ENCODE results near the gene FLRT2.

FLRT2 gene

DNA sequence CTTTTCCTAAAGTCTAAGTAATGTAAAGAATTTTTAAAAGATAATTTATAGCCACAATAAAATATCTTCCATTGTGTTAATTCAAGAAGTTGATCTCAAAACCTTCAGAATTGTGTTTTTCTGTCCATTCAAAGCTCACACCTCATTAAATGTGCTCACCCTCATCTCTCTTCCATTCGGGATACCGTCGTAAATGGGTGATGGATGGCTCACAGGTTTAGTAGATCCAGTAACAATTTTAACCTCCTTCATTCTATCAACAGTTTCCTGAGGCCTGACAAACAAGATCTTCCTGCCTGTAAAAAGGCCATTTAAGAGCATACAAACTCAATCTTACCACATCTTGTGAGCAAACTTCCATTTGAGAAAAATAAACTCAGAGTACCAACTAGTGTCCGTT, 9.4 kb upstream of the FLRT2 start:
- peaks cover 15% of the 10 kb centered on the region for H3K4me1 ChIP-seq (ENCODE audit: insufficient read depth, low read length)
- no peaks in the 10 kb centered on the region for H3K36me3 ChIP-seq (ENCODE audit: insufficient read depth, low read length)
- no peak overlapping the region for H3K9ac ChIP-seq (ENCODE audit: low read depth, low read length)
- H3K9me3 ChIP-seq (ENCODE audit: control insufficient read depth, insufficient read depth, low read length): no peaks in the 10 kb centered on the region

GRCh38 chr14:85523624-85524023, 6.3 kb upstream of the FLRT2 start:
- Histone ChIP-seq H3K36me3 (ENCODE audit: insufficient read depth, low read length) (no peaks in the 10 kb centered on the region), H3K9ac (ENCODE audit: low read depth, low read length) (no peak overlapping the region), H3K9me3 (ENCODE audit: control insufficient read depth, insufficient read depth, low read length) (no peaks in the 10 kb centered on the region), H3K4me1 (ENCODE audit: insufficient read depth, low read length) (peaks cover 23% of the 10 kb centered on the region)

- Histone ChIP-seq H3K9me3 (ENCODE audit: control insufficient read depth, insufficient read depth, low read length) (no peaks in the 10 kb centered on the region), H3K9ac (ENCODE audit: low read depth, low read length) (no peak overlapping the region), H3K4me1 (ENCODE audit: insufficient read depth, low read length) (peaks cover 20% of the 10 kb centered on the region), H3K36me3 (ENCODE audit: insufficient read depth, low read length) (no peaks in the 10 kb centered on the region)
These were observed 2.9 kb upstream of the FLRT2 start for GRCh38 chr14:85527006-85527405.

DNA sequence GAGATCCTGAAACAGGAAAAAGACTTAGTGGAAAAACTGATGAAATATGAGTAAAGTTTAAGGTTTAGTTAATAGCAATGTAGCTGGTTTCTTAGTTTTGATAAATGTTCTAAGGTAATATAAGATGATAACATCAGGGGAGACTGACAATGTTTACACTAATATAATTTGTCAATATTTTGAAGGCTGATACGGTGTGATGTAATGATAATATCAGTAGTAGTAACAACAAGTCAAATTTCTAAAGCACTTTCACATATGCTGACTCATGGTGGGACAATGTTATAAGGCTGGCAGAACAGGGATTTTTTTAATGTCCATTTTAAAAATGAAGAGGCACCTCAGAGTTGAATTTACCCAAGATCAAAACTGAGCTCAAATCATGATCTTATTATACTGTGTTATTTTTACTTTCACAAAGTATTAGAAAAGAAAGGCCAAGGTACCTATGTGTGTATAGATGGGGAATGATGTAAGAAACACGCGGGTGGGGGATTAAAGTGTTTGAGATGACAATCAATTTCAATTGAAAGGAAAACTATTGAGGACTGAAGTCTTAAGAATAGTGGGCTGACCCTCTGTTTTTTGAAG, 2.4 kb upstream of the FLRT2 start:
- H3K9ac ChIP-seq (ENCODE audit: low read depth, low read length): no peak overlapping the region
- H3K9me3 ChIP-seq (ENCODE audit: control insufficient read depth, insufficient read depth, low read length): no peaks in the 10 kb centered on the region
- no peaks in the 10 kb centered on the region for H3K36me3 ChIP-seq (ENCODE audit: insufficient read depth, low read length)
- H3K4me1 ChIP-seq (ENCODE audit: insufficient read depth, low read length): peaks cover 20% of the 10 kb centered on the region

- no peaks in the 10 kb centered on the region for H3K9me3 ChIP-seq (ENCODE audit: control insufficient read depth, insufficient read depth, low read length)
- H3K36me3 ChIP-seq (ENCODE audit: insufficient read depth, low read length): no peaks in the 10 kb centered on the region
- peaks cover 20% of the 10 kb centered on the region for H3K4me1 ChIP-seq (ENCODE audit: insufficient read depth, low read length)
- H3K9ac ChIP-seq (ENCODE audit: low read depth, low read length): peak overlapping the region; percentile 71
These were observed 1.7 kb upstream of the FLRT2 start for GRCh38 chr14:85528080-85528896.

DNA sequence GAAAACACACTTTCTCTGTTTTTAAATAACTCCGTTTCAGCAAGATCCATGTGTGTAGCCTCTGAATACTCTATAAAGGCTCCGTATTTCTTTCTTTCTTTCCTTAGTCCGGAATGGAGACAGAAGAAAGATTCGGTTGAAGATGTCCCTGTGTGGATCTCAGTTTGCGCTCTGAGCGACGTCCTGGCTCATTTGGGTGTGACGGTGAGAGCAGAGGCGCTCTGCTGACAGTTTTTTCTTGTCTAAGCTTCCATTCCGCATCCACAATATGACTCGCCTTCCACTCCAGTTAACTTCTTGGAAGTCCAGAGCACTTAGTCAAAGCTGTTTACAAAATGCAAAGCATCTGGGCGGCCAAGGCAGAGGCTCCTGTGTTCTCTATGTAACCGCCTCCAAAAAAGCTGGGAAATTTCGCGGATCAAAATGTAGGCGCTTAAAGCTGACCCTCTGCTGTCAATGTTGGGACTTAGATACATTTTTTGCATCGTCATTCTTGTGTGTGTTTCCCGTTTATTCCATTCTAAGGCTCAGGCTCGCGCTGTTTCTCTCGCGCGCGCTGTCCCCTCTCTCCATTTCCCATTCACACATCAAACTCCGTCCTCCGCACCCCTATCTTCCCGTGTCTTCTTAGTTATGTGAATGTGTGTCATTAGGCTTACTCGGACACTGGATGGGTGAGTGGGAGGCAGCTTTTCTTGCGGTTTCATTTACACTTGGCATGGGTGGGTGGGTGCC, 880 bp upstream of the FLRT2 start:
- Histone ChIP-seq H3K4me1 (ENCODE audit: insufficient read depth, low read length) (peaks cover 20% of the 10 kb centered on the region), H3K9ac (ENCODE audit: low read depth, low read length) (peak overlapping the region; percentile 71), H3K9me3 (ENCODE audit: control insufficient read depth, insufficient read depth, low read length) (no peaks in the 10 kb centered on the region), H3K36me3 (ENCODE audit: insufficient read depth, low read length) (no peaks in the 10 kb centered on the region)

DNA sequence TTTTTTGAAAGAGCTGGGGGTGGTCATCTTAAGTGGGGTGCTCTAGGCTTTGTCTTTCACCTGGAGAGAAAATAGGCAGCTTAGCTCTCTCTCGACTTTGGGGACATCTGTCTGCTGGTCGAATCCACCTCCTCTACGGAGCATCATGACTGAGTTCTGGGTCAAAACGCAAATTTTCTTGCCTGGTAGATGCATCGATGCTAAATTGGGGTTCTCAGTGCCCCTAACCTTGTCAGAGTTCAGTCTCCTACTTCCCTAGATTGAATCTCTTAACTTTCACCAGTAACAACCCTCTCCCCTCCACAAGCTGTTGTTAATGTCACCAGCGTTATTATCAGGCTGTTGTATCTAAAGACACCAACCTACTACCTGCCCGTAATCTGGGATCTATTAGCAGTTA, 682 bp downstream of the FLRT2 start:
- Histone ChIP-seq H3K36me3 (ENCODE audit: insufficient read depth, low read length) (no peaks in the 10 kb centered on the region), H3K9ac (ENCODE audit: low read depth, low read length) (peak overlapping the region; percentile 71; the same call in 1 of the 2 replicates), H3K9me3 (ENCODE audit: control insufficient read depth, insufficient read depth, low read length) (no peaks in the 10 kb centered on the region), H3K4me1 (ENCODE audit: insufficient read depth, low read length) (peaks cover 16% of the 10 kb centered on the region; the same call in 1 of the 2 replicates)

DNA sequence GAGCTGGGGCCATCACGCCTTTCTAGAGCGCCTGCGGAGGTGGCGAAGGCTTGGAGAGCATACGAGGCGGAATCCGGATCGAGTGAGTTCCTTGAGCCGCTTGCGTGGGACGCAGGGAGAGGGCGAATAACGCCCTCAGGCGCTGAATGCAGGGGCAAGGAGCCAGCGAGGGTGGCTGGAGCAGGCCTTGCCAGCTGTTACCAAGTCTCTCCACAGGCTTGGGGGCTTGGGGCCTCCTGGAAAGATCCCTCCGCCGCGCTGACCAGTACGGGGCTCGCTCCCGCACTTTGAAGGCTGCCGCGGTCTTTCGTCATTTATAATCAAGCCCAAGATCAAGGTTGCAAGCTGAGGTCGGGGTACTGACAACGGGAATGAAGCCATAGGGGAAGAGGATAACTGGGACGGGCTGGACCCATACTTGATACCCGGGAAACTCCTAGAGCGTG, 1.2 kb downstream of the FLRT2 start:
- peak overlapping the region; percentile 71 for H3K9ac ChIP-seq (ENCODE audit: low read depth, low read length)
- H3K9me3 ChIP-seq (ENCODE audit: control insufficient read depth, insufficient read depth, low read length): no peaks in the 10 kb centered on the region
- peaks cover 16% of the 10 kb centered on the region; the same call in 1 of the 2 replicates for H3K4me1 ChIP-seq (ENCODE audit: insufficient read depth, low read length)
- H3K36me3 ChIP-seq (ENCODE audit: insufficient read depth, low read length): no peaks in the 10 kb centered on the region

DNA sequence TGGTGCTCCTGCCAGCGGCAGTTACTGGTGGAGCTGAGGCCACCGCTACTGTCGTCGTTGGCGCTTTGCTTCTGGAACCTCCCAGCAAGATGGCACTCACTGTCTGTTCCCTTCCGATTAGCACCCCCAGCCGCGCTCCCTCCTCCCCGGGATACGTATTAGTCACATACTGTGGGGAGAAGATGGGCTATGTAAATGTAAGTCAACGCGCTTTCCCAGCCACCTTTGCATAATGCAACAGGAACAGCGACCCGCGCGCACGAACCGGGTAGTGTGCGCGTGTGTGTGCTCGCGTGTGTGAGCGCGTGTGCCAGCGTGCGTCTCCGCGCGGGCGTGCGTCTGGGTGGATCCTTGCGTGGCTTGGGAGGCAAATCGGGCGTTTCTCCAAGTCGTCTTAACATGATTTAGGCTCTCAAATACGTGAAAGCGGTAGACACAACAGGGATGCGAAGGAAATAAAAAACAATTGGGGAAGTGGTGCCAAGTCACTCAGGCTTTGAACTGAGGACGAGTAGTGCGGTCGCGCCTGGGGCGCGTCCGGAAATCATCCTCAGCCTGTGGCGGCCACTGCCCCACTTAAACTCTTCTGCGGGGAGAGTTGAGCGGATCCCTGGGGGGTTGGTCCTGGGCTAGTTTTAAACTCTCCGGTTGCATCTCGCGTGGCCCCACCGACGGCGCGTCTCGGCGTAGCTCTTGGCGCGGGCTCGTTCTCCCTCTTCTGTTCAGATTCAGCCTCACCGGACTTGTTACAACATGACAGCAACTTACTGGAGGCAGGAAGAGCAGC, 1.8 kb downstream of the FLRT2 start:
- Histone ChIP-seq H3K9ac (ENCODE audit: low read depth, low read length) (peak overlapping the region; percentile 71), H3K36me3 (ENCODE audit: insufficient read depth, low read length) (no peaks in the 10 kb centered on the region), H3K9me3 (ENCODE audit: control insufficient read depth, insufficient read depth, low read length) (no peaks in the 10 kb centered on the region), H3K4me1 (ENCODE audit: insufficient read depth, low read length) (peaks cover 18% of the 10 kb centered on the region; the same call in 1 of the 2 replicates)

DNA sequence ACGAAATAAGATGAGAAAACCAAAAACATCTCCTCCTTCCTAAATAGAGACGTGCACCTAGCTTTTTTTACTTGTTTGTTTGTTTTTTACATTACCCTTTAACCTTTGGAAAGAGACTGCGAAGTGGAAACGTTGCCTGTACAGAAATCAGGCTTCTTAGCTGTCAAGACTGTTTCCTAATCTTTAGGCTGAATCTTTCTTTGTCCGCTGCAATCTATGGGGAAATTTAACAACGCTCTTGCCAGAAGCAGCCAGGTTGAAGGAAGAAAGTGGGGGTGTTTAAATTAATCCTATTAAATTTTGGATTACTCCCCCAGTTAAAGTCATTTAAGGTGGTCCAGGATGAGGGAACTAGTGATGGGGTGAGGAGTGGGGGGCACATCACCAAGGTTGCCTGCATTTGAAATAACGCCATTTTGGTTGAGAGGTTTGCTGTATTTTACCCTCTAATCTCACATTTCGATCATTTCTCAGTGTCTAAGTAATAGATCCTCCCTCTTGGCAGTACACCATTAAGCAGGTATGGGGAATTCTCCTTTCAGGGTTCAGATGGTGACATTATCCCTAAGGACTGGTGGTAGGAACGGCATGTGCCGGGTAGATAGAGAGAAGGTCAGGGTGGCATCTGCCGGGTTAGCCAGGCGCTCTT, 2.6 kb downstream of the FLRT2 start:
- Histone ChIP-seq H3K36me3 (ENCODE audit: insufficient read depth, low read length) (no peaks in the 10 kb centered on the region), H3K9ac (ENCODE audit: low read depth, low read length) (peak overlapping the region; percentile 71), H3K4me1 (ENCODE audit: insufficient read depth, low read length) (peaks cover 13% of the 10 kb centered on the region; the same call in 1 of the 2 replicates), H3K9me3 (ENCODE audit: control insufficient read depth, insufficient read depth, low read length) (no peaks in the 10 kb centered on the region)

GRCh38 chr14:85533023-85533860, 3.3 kb downstream of the FLRT2 start:
- Histone ChIP-seq H3K36me3 (ENCODE audit: insufficient read depth, low read length) (no peaks in the 10 kb centered on the region), H3K4me1 (ENCODE audit: insufficient read depth, low read length) (peaks cover 11% of the 10 kb centered on the region; the same call in 1 of the 2 replicates), H3K9me3 (ENCODE audit: control insufficient read depth, insufficient read depth, low read length) (no peaks in the 10 kb centered on the region), H3K9ac (ENCODE audit: low read depth, low read length) (peak overlapping the region; percentile 71)

DNA sequence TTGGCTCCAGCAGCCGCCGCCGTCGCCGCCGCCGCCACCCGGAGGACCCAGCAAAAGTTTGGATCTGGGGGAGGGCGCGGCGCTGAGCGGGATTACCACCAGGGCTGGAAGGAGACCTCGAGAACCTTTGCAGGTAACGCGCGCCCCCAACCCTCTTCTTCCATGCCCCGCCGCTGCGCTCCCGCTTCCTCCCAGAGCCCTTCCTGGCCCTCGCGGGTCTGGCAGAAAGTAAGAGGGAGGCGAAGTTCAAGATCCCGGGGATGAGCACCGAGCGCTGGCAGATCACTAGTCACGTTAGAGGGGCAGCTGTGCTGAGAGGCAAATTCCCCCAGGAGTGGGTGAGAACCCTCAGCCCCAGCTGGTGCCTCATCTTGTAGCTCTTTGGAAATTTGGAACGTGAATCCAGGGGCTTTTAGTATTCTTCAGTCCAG, 3.9 kb downstream of the FLRT2 start:
- Histone ChIP-seq H3K9me3 (ENCODE audit: control insufficient read depth, insufficient read depth, low read length) (no peaks in the 10 kb centered on the region), H3K36me3 (ENCODE audit: insufficient read depth, low read length) (no peaks in the 10 kb centered on the region), H3K4me1 (ENCODE audit: insufficient read depth, low read length) (peaks cover 12% of the 10 kb centered on the region; the same call in 1 of the 2 replicates), H3K9ac (ENCODE audit: low read depth, low read length) (peak overlapping the region; percentile 71)
